OCI-LY7 (cell line): ENCODE data around the gene AMDHD1. TPM values are rescaled to one million over a fixed set of nuclear protein-coding genes. Genes with fewer than 3 reads are reported as not detected.

ENCODE experiments used
- BruUV-seq: library from RNA; stranded (reverse); fragments of 400-500 nt; replicated peaks from 2 replicates; lab custom pipeline; 2021; lab: Mats Ljungman, UMichigan
- CTCF ChIA-PET: fragments of 300-600 bp; sonication (Branson Sonifier 250); formaldehyde crosslinking; loops from one replicate; lab custom pipeline; 2022; ENCODE audit warnings: antibody characterized with exemption; ENCODE audit not compliant: unreplicated experiment; lab: Charles Lee
- POLR2A ChIA-PET: fragments of 300-600 bp; sonication (Branson Sonifier 250); formaldehyde crosslinking; loops from one replicate; lab custom pipeline; 2022; ENCODE audit warnings: antibody characterized with exemption; lab: Charles Lee
- DNase-seq: peaks from one replicate; pipeline ENCODE4 v3.0.0-alpha.2; 2015; ENCODE audit warnings: low spot score
- H2AFZ ChIP-seq: fragments of 200-600 bp; sonication (generic), shearing (Covaris generic); 2 replicates; pipeline ENCODE4 v1.6.1; 2014; ENCODE audit warnings: mild to moderate bottlenecking, antibody characterized with exemption, low read length, moderate library complexity
- H3K27ac ChIP-seq: fragments of 200-600 bp; sonication (generic); 2 replicates; pipeline ENCODE4 v1.5.1; 2014; ENCODE audit warnings: mixed run types, low read depth, mild to moderate bottlenecking, moderate library complexity, low read length, inconsistent platforms; ENCODE audit not compliant: poor library complexity, severe bottlenecking
- H3K36me3 ChIP-seq: fragments of 200-600 bp; sonication (generic); 2 replicates; pipeline ENCODE4 v1.6.1; 2014; ENCODE audit warnings: mild to moderate bottlenecking, antibody characterized with exemption, low read length, moderate library complexity, mixed read lengths; ENCODE audit not compliant: insufficient read depth
- H3K4me1 ChIP-seq: fragments of 200-600 bp; sonication (generic); 2 replicates; pipeline ENCODE4 v1.5.1; 2014; ENCODE audit warnings: mild to moderate bottlenecking, low read length; ENCODE audit not compliant: insufficient read depth, poor library complexity, severe bottlenecking
- H3K4me2 ChIP-seq: fragments of 200-600 bp; sonication (generic); 2 replicates; pipeline ENCODE4 v1.6.1; 2014; ENCODE audit warnings: mild to moderate bottlenecking, low read length
- H3K4me3 ChIP-seq: fragments of 200-600 bp; sonication (generic); 2 replicates; pipeline ENCODE4 v1.5.1; 2014; ENCODE audit warnings: mild to moderate bottlenecking, low read depth, low read length; ENCODE audit not compliant: poor library complexity, severe bottlenecking
- H3K79me2 ChIP-seq: fragments of 200-600 bp; sonication (generic); 2 replicates; pipeline ENCODE4 v1.6.1; 2016; ENCODE audit warnings: low read depth, mild to moderate bottlenecking, low read length, moderate library complexity, mixed read lengths; ENCODE audit not compliant: insufficient read depth
- H3K9me2 ChIP-seq: fragments of 200-600 bp; sonication (generic); 2 replicates; pipeline ENCODE4 v1.6.1; 2016; ENCODE audit warnings: mild to moderate bottlenecking, low read length, mixed read lengths; ENCODE audit not compliant: insufficient read depth
- H3K9me3 ChIP-seq: fragments of 200-600 bp; sonication (generic); 2 replicates; pipeline ENCODE4 v1.6.1; 2014; ENCODE audit warnings: mild to moderate bottlenecking, mixed run types, low read length, mixed read lengths
- H4K20me1 ChIP-seq: fragments of 200-600 bp; sonication (generic); 2 replicates; pipeline ENCODE4 v1.6.1; 2014; ENCODE audit warnings: mild to moderate bottlenecking, antibody characterized with exemption, low read length, moderate library complexity, mixed read lengths; ENCODE audit not compliant: insufficient read depth
- CTCF ChIP-seq: fragments of 200-600 bp; sonication (generic); conservative IDR thresholded peaks from 2 replicates; pipeline ENCODE4 v1.5.1; 2014; ENCODE audit warnings: mild to moderate bottlenecking, antibody characterized with exemption, low read length, moderate library complexity, mixed read lengths
- EZH2phosphoT487 ChIP-seq: fragments of 200-600 bp; sonication (generic); IDR thresholded peaks from 2 replicates; pipeline ENCODE4 v1.6.1; 2018; ENCODE audit warnings: low read depth, borderline replicate concordance, mild to moderate bottlenecking, mixed run types, antibody characterized with exemption, low read length, moderate library complexity, mixed read lengths
- intact Hi-C: fragments of 100-400 bp; cut with micrococcal nuclease; formaldehyde crosslinking; loops from one replicate; pipeline ENCODE4 v1.10.0; 2022; ENCODE audit not compliant: unreplicated experiment
- total RNA-seq, 2 experiments: library from RNA; depleted of rRNA in 1 of 2; stranded (reverse); fragments of >200 nt in 1 of 2; shearing (Covaris generic) in 1 of 2; gene quantifications; 2 replicates each; pipeline ENCODE4 v1.2.3, GENCODE V29; 2014 to 2022

Gene AMDHD1
- total RNA-seq, 2 experiments from 2014 or later: 0.50 to 2.8 TPM

DNA sequence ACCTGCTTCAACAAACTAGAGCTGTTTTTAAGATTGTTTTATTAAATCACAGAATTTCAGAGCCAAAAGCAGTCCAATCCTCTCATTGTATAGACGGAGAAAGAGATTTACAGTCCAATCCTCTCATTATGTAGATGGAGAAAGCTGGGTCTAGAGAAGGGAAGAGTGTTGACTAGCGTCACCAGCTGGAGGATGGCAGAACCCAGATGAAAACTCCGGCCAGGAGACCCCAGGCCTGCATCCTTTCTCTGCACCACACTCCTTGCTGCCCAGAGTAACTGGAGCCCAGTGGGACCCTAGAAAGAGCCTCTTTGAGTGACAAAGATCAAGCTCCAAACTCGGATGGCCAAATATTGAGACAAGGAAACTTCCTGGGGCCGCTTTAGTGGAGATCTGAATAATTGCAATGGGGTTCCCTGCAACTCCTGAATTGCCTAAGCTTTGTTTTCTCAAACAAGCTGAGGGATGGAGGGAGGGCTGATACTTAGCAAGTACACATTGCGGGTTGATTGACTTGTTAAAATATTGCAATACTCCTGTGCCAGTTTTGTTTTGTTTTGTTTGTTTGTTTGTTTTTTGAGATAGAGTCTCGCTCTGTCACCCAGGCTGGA lies 12.5 kb downstream of the AMDHD1 start:
- H2AFZ ChIP-seq: no peak overlapping the region
- POLR2A ChIA-PET: interaction anchor here (0.6 to 2.4 kb wide), 5 partner anchors 10 to 551 kb away, joined by 3 to 9 read pairs (median 4); partner anchors contain the start of genes AMDHD1 and CCDC38
- no TSS peak for BruUV-seq

GRCh38 chr12:95956557-95957145 lies 13.5 kb downstream of the AMDHD1 start:
- ChIA-PET CTCF (no interaction called here), POLR2A (interaction anchor here (2.1 kb wide), 1 partner anchor 15 kb away, joined by 9 read pairs; the partner anchor contains the start of gene CCDC38)
- Histone ChIP-seq H3K27ac (no peak overlapping the region), H3K79me2 (no peaks in the 10 kb centered on the region), H3K4me3 (no peak overlapping the region), H3K9me2 (no peaks in the 10 kb centered on the region), H4K20me1 (no peaks in the 10 kb centered on the region), H3K36me3 (no peaks in the 10 kb centered on the region), H3K9me3 (no peaks in the 10 kb centered on the region), H3K4me1 (no peaks in the 10 kb centered on the region), H2AFZ (no peak overlapping the region), H3K4me2 (no peak overlapping the region)
- TF ChIP-seq EZH2phosphoT487: no peak
- TF ChIP-seq CTCF: no peak
- DNase-seq: no peak
- BruUV-seq: no TSS peak
- intact Hi-C loops: no loop called here

More for the DNA sequence above, 12.5 kb downstream of the AMDHD1 start:
- H3K79me2 ChIP-seq: no peaks in the 10 kb centered on the region
- no peaks in the 10 kb centered on the region for H3K4me1 ChIP-seq
- CTCF ChIA-PET: interaction anchor here (0.6 kb wide), 1 partner anchor 43 kb away, joined by 3 read pairs; no protein-coding TSS in a partner anchor
- DNase-seq: no peak
- H3K27ac ChIP-seq: no peak overlapping the region
- H3K9me3 ChIP-seq: no peaks in the 10 kb centered on the region
- H3K9me2 ChIP-seq: no peaks in the 10 kb centered on the region
- 0 out of 2 replicates have a peak, but pooled peaks have one; percentile 13 for TF ChIP-seq CTCF
- TF ChIP-seq EZH2phosphoT487: no peak
- H3K36me3 ChIP-seq: no peaks in the 10 kb centered on the region
- intact Hi-C loops: no loop called here
- H3K4me3 ChIP-seq: no peak overlapping the region
- H4K20me1 ChIP-seq: no peaks in the 10 kb centered on the region
- no peak overlapping the region for H3K4me2 ChIP-seq
